Esophagus squamous epithelium (tissue), 5 donors: ENCODE data around the gene PRSS50. TPM values are rescaled to one million over a fixed set of nuclear protein-coding genes. Genes with fewer than 3 reads are reported as not detected.
A peak's percentile ranks its signal among the peaks of the same experiment; 100 is the strongest.

Experiments
- DNase-seq: peaks from one replicate; lab custom pipeline; 2025; lab: John Stamatoyannopoulos, UW
- H3K27ac ChIP-seq, 4 donors: fragments of 200-600 bp; sonication (generic); one replicate each; pipeline ENCODE4 v1.5.1; 2016 to 2019; ENCODE audit warnings: mild to moderate bottlenecking in 1 of 4
- H3K27me3 ChIP-seq, 4 donors: fragments of 200-600 bp; sonication (generic); 1 replicate in 3 of 4; 2 replicates in 1 of 4; pipeline versions ENCODE4 v1.5.1 to v1.6.0; 2017 to 2021; ENCODE audit warnings: antibody characterized with exemption in 1 of 4
- H3K36me3 ChIP-seq, 3 donors: fragments of 200-600 bp; sonication (generic); one replicate each; pipeline ENCODE4 v1.5.1; 2016 to 2019
- H3K4me1 ChIP-seq, 3 donors: fragments of 200-600 bp; sonication (generic); one replicate each; pipeline ENCODE4 v1.5.1; 2017 to 2019
- H3K4me3 ChIP-seq, 4 donors: fragments of 200-600 bp; sonication (generic); 1 replicate in 3 of 4; 2 replicates in 1 of 4; pipeline ENCODE4 v1.5.1; 2016 to 2019; ENCODE audit warnings: mild to moderate bottlenecking in 2 of 4, moderate library complexity in 1 of 4
- H3K9me3 ChIP-seq, 3 donors: fragments of 200-600 bp; sonication (generic); one replicate each; pipeline ENCODE4 v1.5.1; 2016 to 2019
- CTCF ChIP-seq, 6 experiments: fragments of 450-650 bp in 4 of 6; fragments of 200-600 bp in 2 of 6; sonication (generic) in 2 of 6; IDR thresholded peaks; one replicate each; pipeline ENCODE4 v1.5.1; 2016 to 2019; ENCODE audit warnings: antibody characterized with exemption in 6 of 6, mild to moderate bottlenecking in 4 of 6, moderate library complexity in 4 of 6
- POLR2A ChIP-seq, 4 donors: fragments of 450-650 bp; IDR thresholded peaks; one replicate each; pipeline ENCODE4 v1.6.1; 2017; ENCODE audit warnings: antibody characterized with exemption in 4 of 4, mild to moderate bottlenecking in 4 of 4, moderate library complexity in 3 of 4
- WGBS, 2 donors: methylation state at CpG; one replicate each; pipeline ENCODE4 v1.1.5; 2018; 5-methylcytosine and 5-hydroxymethylcytosine counted together
- intact Hi-C: fragments of 100-400 bp; cut with DNase I; formaldehyde crosslinking; loops from one replicate; pipeline ENCODE4 v1.15.0; 2022
- total RNA-seq, 4 donors: library from RNA; depleted of rRNA; stranded (reverse); fragments of >200 nt; gene quantifications; one replicate each; pipeline ENCODE4 v1.1.0, GENCODE V29; 2016
- donor health status: DM: yes; HTN: yes; CAD: no.

PRSS50 gene
- total RNA-seq, 4 donors from 2014 or later, result 0.19 TPM; not detected in 3

GRCh38 chr3:46708401-46709156 lies 9.1 kb downstream of the PRSS50 start:
- WGBS, 2 donors, result 90 to 91% methylated on average over 2 to 5 of the region's 11 CpGs
- intact Hi-C loops, result loop anchor here (5.0 kb wide), 1 partner anchor 184 kb away; no protein-coding TSS in a partner anchor
- H3K27ac ChIP-seq, result no peak overlapping the region
- H3K36me3 ChIP-seq, result no peaks in the 10 kb centered on the region
- no peaks in the 10 kb centered on the region for H3K9me3 ChIP-seq
- H3K4me3 ChIP-seq, result no peak overlapping the region
- TF ChIP-seq CTCF (IDR thresholded peaks at IDR 0.05) (no peak), POLR2A (IDR thresholded peaks at IDR 0.05) (no peak)
- DNase-seq, result no peak
- peaks cover 0 to 19% (median 7%) of the 10 kb centered on the region in 3 donors for H3K4me1 ChIP-seq
- peaks cover 0 to 6% (median 0%) of the 10 kb centered on the region in 4 donors for H3K27me3 ChIP-seq

- no peak for DNase-seq
- intact Hi-C loops, result loop anchor here (5.0 kb wide), 1 partner anchor 185 kb away; no protein-coding TSS in a partner anchor
- H3K27me3 ChIP-seq, result peaks cover 0 to 9% (median 0%) of the 10 kb centered on the region in 4 donors
- H3K4me1 ChIP-seq, result peaks cover 0 to 12% (median 7%) of the 10 kb centered on the region in 3 donors
- H3K36me3 ChIP-seq, result no peaks in the 10 kb centered on the region
- H3K9me3 ChIP-seq, result no peaks in the 10 kb centered on the region
- 80 to 82% methylated on average over 3 to 5 of the region's 7 CpGs for WGBS, 2 donors
- no peak overlapping the region for H3K27ac ChIP-seq
- H3K4me3 ChIP-seq, result no peak overlapping the region
- TF ChIP-seq POLR2A (IDR thresholded peaks at IDR 0.05) (no peak), CTCF (IDR thresholded peaks at IDR 0.05) (no peak)
These were observed 10.1 kb downstream of the PRSS50 start for GRCh38 chr3:46707601-46708011.

- H3K4me3 ChIP-seq, result no peak overlapping the region
- H3K27ac ChIP-seq, result no peak overlapping the region
- H3K36me3 ChIP-seq, result no peaks in the 10 kb centered on the region
- no peak for TF ChIP-seq CTCF (IDR thresholded peaks at IDR 0.05)
- no peak for TF ChIP-seq POLR2A (IDR thresholded peaks at IDR 0.05)
- intact Hi-C loops, result loop anchor here (5.0 kb wide), 1 partner anchor 185 kb away; no protein-coding TSS in a partner anchor
- H3K9me3 ChIP-seq, result no peaks in the 10 kb centered on the region
- peaks cover 0 to 12% (median 7%) of the 10 kb centered on the region in 3 donors for H3K4me1 ChIP-seq
- no peak for DNase-seq
- peaks cover 0 to 15% (median 0%) of the 10 kb centered on the region in 4 donors for H3K27me3 ChIP-seq
- 77 to 78% methylated on average over 7 to 10 of the region's 13 CpGs for WGBS, 2 donors
These were observed 10.7 kb downstream of the PRSS50 start for GRCh38 chr3:46706771-46707582.

GRCh38 chr3:46705751-46706552 lies 11.7 kb downstream of the PRSS50 start:
- 65 to 71% methylated on average over 5 to 13 of the region's 19 CpGs for WGBS, 2 donors
- TF ChIP-seq POLR2A (IDR thresholded peaks at IDR 0.05), result no peak
- TF ChIP-seq CTCF (IDR thresholded peaks at IDR 0.05), result peak in 1 of 6 experiments; percentile 11
- no peaks in the 10 kb centered on the region for H3K9me3 ChIP-seq
- H3K27ac ChIP-seq, result no peak overlapping the region
- H3K36me3 ChIP-seq, result no peaks in the 10 kb centered on the region
- no peak overlapping the region for H3K4me3 ChIP-seq
- peaks cover 6 to 23% (median 12%) of the 10 kb centered on the region in 3 donors for H3K4me1 ChIP-seq
- intact Hi-C loops, result loop anchor here (5.0 kb wide), 1 partner anchor 186 kb away; no protein-coding TSS in a partner anchor
- DNase-seq, result no peak
- H3K27me3 ChIP-seq, result peaks cover 0 to 25% (median 0%) of the 10 kb centered on the region in 4 donors
